ENCODE data around the gene KRT38.

The KRT38 gene

DNA sequence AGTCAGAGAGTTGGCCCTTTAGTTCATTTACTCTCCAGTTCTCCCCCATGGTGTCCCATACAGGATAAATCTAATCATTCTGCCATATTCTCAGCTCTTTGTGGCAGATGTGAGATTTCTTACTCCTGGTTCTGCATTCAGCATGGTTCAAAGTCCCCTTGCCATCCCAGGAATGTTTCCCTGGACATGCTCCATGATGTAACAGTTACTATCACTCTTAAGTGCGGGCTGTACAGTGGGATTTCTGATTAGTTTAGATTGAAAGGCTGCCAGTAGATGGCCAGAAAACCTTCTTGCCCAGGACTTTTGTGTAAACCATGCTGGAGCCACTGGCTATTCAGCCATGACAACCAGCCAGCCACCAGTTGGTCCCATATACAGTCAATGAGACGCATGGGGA lies 26.8 kb downstream of the KRT38 start:
- H3K4me3 ChIP-seq (ENCODE audit: low read depth, low read length): no peak overlapping the region
- no peak for DNase-seq (ENCODE audit: low read depth)
- TF ChIP-seq, protein P1, sequence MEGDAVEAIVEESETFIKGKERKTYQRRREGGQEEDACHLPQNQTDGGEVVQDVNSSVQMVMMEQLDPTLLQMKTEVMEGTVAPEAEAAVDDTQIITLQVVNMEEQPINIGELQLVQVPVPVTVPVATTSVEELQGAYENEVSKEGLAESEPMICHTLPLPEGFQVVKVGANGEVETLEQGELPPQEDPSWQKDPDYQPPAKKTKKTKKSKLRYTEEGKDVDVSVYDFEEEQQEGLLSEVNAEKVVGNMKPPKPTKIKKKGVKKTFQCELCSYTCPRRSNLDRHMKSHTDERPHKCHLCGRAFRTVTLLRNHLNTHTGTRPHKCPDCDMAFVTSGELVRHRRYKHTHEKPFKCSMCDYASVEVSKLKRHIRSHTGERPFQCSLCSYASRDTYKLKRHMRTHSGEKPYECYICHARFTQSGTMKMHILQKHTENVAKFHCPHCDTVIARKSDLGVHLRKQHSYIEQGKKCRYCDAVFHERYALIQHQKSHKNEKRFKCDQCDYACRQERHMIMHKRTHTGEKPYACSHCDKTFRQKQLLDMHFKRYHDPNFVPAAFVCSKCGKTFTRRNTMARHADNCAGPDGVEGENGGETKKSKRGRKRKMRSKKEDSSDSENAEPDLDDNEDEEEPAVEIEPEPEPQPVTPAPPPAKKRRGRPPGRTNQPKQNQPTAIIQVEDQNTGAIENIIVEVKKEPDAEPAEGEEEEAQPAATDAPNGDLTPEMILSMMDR (IDR thresholded peaks at IDR 0.05; ENCODE audit: insufficient read depth, low read depth, low read length, missing control alignments): no peak

GRCh38 chr17:41413353-41413957 lies 27.3 kb downstream of the KRT38 start:
- TF ChIP-seq, protein P1 (IDR thresholded peaks at IDR 0.05; ENCODE audit: insufficient read depth, low read depth, low read length, missing control alignments): no peak
- no peak overlapping the region for H3K4me3 ChIP-seq (ENCODE audit: low read depth, low read length)
- DNase-seq (ENCODE audit: low read depth): no peak

- no peak overlapping the region for H3K4me3 ChIP-seq (ENCODE audit: low read depth, low read length)
- TF ChIP-seq, protein P1 (IDR thresholded peaks at IDR 0.05; ENCODE audit: insufficient read depth, low read depth, low read length, missing control alignments): no peak
- DNase-seq (ENCODE audit: low read depth): no peak
These were observed 29.5 kb downstream of the KRT38 start for GRCh38 chr17:41411072-41411840.

- TF ChIP-seq, protein P1 (IDR thresholded peaks at IDR 0.05; ENCODE audit: insufficient read depth, low read depth, low read length, missing control alignments): no peak
These were observed 33.6 kb downstream of the KRT38 start for GRCh38 chr17:41407226-41407625.

DNA sequence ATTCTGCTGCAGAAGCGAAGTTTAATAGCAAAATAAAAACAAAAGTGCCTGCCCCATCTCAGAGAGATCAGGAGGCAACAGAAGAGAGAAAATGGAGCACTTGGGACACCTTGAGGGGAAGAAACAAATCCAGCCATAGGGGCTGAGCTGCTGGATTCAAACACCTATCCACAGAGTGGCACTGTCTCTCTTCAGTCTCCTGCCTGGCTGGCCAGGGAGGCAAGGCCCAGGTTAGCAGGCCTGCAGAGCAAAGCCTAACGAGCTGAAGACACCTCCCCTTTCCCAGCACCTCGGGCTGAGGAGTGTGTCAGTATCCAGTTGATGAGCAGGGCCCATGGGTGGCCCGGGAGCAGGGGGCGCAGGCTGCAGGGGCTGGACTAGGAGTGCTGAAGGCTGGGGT lies 34.6 kb downstream of the KRT38 start:
- no peak for DNase-seq (ENCODE audit: low read depth)
- TF ChIP-seq, protein P1 (IDR thresholded peaks at IDR 0.05; ENCODE audit: insufficient read depth, low read depth, low read length, missing control alignments): no peak
- H3K4me3 ChIP-seq (ENCODE audit: low read depth, low read length): no peak overlapping the region

More at GRCh38 chr17:41407226-41407625, 33.6 kb downstream of the KRT38 start:
- no peak for DNase-seq (ENCODE audit: low read depth)
- no peak overlapping the region for H3K4me3 ChIP-seq (ENCODE audit: low read depth, low read length)

GRCh38 chr17:41404024-41404671 lies 36.6 kb downstream of the KRT38 start:
- H3K4me3 ChIP-seq (ENCODE audit: low read depth, low read length): no peak overlapping the region
- DNase-seq (ENCODE audit: low read depth): peak; percentile 5
- TF ChIP-seq, protein P1 (IDR thresholded peaks at IDR 0.05; ENCODE audit: insufficient read depth, low read depth, low read length, missing control alignments): no peak
